PC-9 (cell line): ENCODE data around the gene BMP3. TPM values are rescaled to one million over a fixed set of nuclear protein-coding genes. Genes with fewer than 3 reads are reported as not detected.

ENCODE experiments used
- BruUV-seq: library from RNA; stranded (reverse); fragments of 400-500 nt; replicated peaks from 2 replicates; lab custom pipeline; 2021; lab: Mats Ljungman, UMichigan
- CTCF ChIA-PET: fragments of 300-600 bp; sonication (Branson Sonifier 250); formaldehyde crosslinking; loops from one replicate; lab custom pipeline; 2022; ENCODE audit warnings: antibody characterized with exemption; lab: Charles Lee
- POLR2A ChIA-PET: fragments of 300-600 bp; sonication (Branson Sonifier 250); formaldehyde crosslinking; loops from one replicate; lab custom pipeline; 2022; ENCODE audit warnings: antibody characterized with exemption; ENCODE audit not compliant: unreplicated experiment; lab: Charles Lee
- DNase-seq, 2 experiments: peaks; one replicate each; pipeline versions ENCODE4 v3.0.0 to v3.0.0-alpha.2; 2015 to 2022; ENCODE audit warnings: mixed read lengths in 1 of 2
- H2AFZ ChIP-seq: fragments of 200-600 bp; sonication (generic); 2 replicates; pipeline ENCODE4 v1.8.1; 2017; ENCODE audit warnings: antibody characterized with exemption
- H3F3A ChIP-seq: fragments of 200-600 bp; sonication (generic); 2 replicates; pipeline ENCODE4 v1.8.1; 2017; ENCODE audit warnings: antibody characterized with exemption, mild to moderate bottlenecking, low read depth; ENCODE audit not compliant: insufficient read depth
- H3K27ac ChIP-seq: fragments of 200-600 bp; sonication (generic); 2 replicates; pipeline ENCODE4 v1.6.1; 2016; ENCODE audit warnings: mixed run types
- H3K27me3 ChIP-seq: fragments of 200-600 bp; sonication (generic); 2 replicates; pipeline ENCODE4 v1.6.1; 2016; ENCODE audit warnings: low read depth, mixed run types; ENCODE audit not compliant: insufficient read depth
- H3K36me3 ChIP-seq: fragments of 200-600 bp; sonication (generic); 2 replicates; pipeline ENCODE4 v1.6.1; 2016; ENCODE audit warnings: low read depth, mixed run types
- H3K4me1 ChIP-seq: fragments of 200-600 bp; sonication (generic); replicated peaks from 2 replicates; pipeline ENCODE4 v1.6.1; 2016; ENCODE audit warnings: mixed run types; ENCODE audit not compliant: insufficient read depth
- H3K4me2 ChIP-seq: fragments of 200-600 bp; sonication (generic); 2 replicates; pipeline ENCODE4 v1.6.1; 2017; ENCODE audit warnings: mixed run types
- H3K4me3 ChIP-seq: fragments of 200-600 bp; sonication (generic); 2 replicates; pipeline ENCODE4 v1.6.1; 2016; ENCODE audit warnings: mixed run types
- H3K79me2 ChIP-seq: fragments of 200-600 bp; sonication (generic); 2 replicates; pipeline ENCODE4 v1.6.1; 2017; ENCODE audit warnings: low read depth, mixed run types
- H3K9me2 ChIP-seq: fragments of 200-600 bp; sonication (generic); 2 replicates; pipeline ENCODE4 v1.8.1; 2017; ENCODE audit warnings: mild to moderate bottlenecking; ENCODE audit not compliant: insufficient read depth
- H3K9me3 ChIP-seq: fragments of 200-600 bp; sonication (generic); 2 replicates; pipeline ENCODE4 v1.8.1; 2016; ENCODE audit warnings: low read depth; ENCODE audit not compliant: insufficient read depth
- H4K20me1 ChIP-seq: fragments of 200-600 bp; sonication (generic); 2 replicates; pipeline ENCODE4 v1.8.1; 2017; ENCODE audit not compliant: insufficient read depth
- CTCF ChIP-seq: fragments of 200-600 bp; sonication (generic); conservative IDR thresholded peaks from 2 replicates; pipeline ENCODE4 v1.6.1; 2017; ENCODE audit warnings: mixed run types, antibody characterized with exemption, mild to moderate bottlenecking, moderate library complexity
- EZH2 ChIP-seq: fragments of 200-600 bp; sonication (generic); IDR thresholded peaks from 2 replicates; pipeline ENCODE4 v1.8.0; 2017; ENCODE audit warnings: antibody characterized with exemption, low read depth
- intact Hi-C: fragments of 100-400 bp; cut with micrococcal nuclease; formaldehyde crosslinking; loops from one replicate; pipeline ENCODE4 v1.10.0; 2022; ENCODE audit not compliant: unreplicated experiment
- total RNA-seq: library from RNA; stranded (reverse); gene quantifications from 2 replicates; pipeline ENCODE4 v1.2.3, GENCODE V29; 2021

Gene BMP3
- total RNA-seq, 1 experiment from 2014 or later, result 0.41 TPM

GRCh38 chr4:81030981-81031791 is 678 bp downstream of the BMP3 start:
- POLR2A ChIA-PET, result no interaction called here
- Histone ChIP-seq H3K4me3 (peak overlapping the region; percentile 63), H3F3A (no peaks in the 10 kb centered on the region; the same call in 1 of the 2 replicates), H3K27ac (no peak overlapping the region), H3K9me2 (no peaks in the 10 kb centered on the region), H3K9me3 (no peaks in the 10 kb centered on the region), H3K4me1 (0 out of 2 replicates have a peak, but pooled peaks cover 6% of the 10 kb centered on the region), H4K20me1 (no peaks in the 10 kb centered on the region), H2AFZ (peak overlapping the region; percentile 84), H3K36me3 (no peaks in the 10 kb centered on the region), H3K27me3 (no peaks in the 10 kb centered on the region), H3K4me2 (peak overlapping the region; percentile 81), H3K79me2 (no peaks in the 10 kb centered on the region)
- no peak for DNase-seq
- BruUV-seq, result no TSS peak
- TF ChIP-seq EZH2 (no peak), CTCF (no peak)
- CTCF ChIA-PET, result no interaction called here
- intact Hi-C loops, result loop anchor here (5.0 kb wide), 2 partner anchors 414 to 579 kb away; no protein-coding TSS in a partner anchor

- H3K9me2 ChIP-seq, result no peaks in the 10 kb centered on the region
- H3K27me3 ChIP-seq, result no peaks in the 10 kb centered on the region
- H3F3A ChIP-seq, result no peaks in the 10 kb centered on the region; the same call in 1 of the 2 replicates
- H3K79me2 ChIP-seq, result no peaks in the 10 kb centered on the region
- POLR2A ChIA-PET, result no interaction called here
- H3K4me2 ChIP-seq, result peak overlapping the region; percentile 81; the same call in 1 of the 2 replicates
- H3K36me3 ChIP-seq, result no peaks in the 10 kb centered on the region
- H3K27ac ChIP-seq, result no peak overlapping the region
- no peak overlapping the region for H2AFZ ChIP-seq
- DNase-seq, result no peak
- peak overlapping the region; percentile 63; the same call in 1 of the 2 replicates for H3K4me3 ChIP-seq
- TF ChIP-seq EZH2 (no peak), CTCF (no peak)
- intact Hi-C loops, result loop anchor here (5.0 kb wide), 2 partner anchors 415 to 580 kb away; no protein-coding TSS in a partner anchor
- CTCF ChIA-PET, result no interaction called here
- 0 out of 2 replicates have a peak, but pooled peaks cover 6% of the 10 kb centered on the region for H3K4me1 ChIP-seq
- no peaks in the 10 kb centered on the region for H4K20me1 ChIP-seq
- BruUV-seq, result no TSS peak
- H3K9me3 ChIP-seq, result no peaks in the 10 kb centered on the region
These were observed 1.5 kb downstream of the BMP3 start for GRCh38 chr4:81031796-81032551.
